CD4-positive, alpha-beta T cell treated with Interleukin-4 for 4 hours (primary cell): ENCODE measurements around the gene CDYL2.
A peak's percentile ranks its signal among the peaks of the same experiment; 100 is the strongest.
"Not testable (repeated sequence)": the region's sequence is repeated elsewhere in the genome, so short reads cannot be mapped to it uniquely, and the experiment has no call there.

Experiments used
- DNase-seq: peaks from one replicate; pipeline ENCODE4 v3.0.0-alpha.2; 2020

The CDYL2 gene

GRCh38 chr16:80806927-80807340 lies 2.5 kb upstream of the CDYL2 start:
- peak; percentile 75 for DNase-seq

- DNase-seq, result no peak
Measured at GRCh38 chr16:80806289-80806688, 1.9 kb upstream of the CDYL2 start.

- DNase-seq, result peak; percentile 80
Measured at GRCh38 chr16:80804056-80804525, 307 bp downstream of the CDYL2 start.

- peak; percentile 42 for DNase-seq
Measured at GRCh38 chr16:80803339-80804055, 901 bp downstream of the CDYL2 start.

GRCh38 chr16:80802902-80803301 lies 1.5 kb downstream of the CDYL2 start:
- DNase-seq, result no peak

- no peak for DNase-seq
Measured at GRCh38 chr16:80802138-80802537, 2.3 kb downstream of the CDYL2 start.

GRCh38 chr16:80794071-80794470 lies 10.3 kb downstream of the CDYL2 start:
- DNase-seq, result no peak

GRCh38 chr16:80792031-80792430 lies 12.4 kb downstream of the CDYL2 start:
- no peak for DNase-seq

GRCh38 chr16:80791411-80791810 lies 13.0 kb downstream of the CDYL2 start:
- DNase-seq, result no peak

GRCh38 chr16:80790751-80791150 lies 13.6 kb downstream of the CDYL2 start:
- DNase-seq, result no peak

- no peak for DNase-seq
Measured at GRCh38 chr16:80788027-80788426, 16.4 kb downstream of the CDYL2 start.

- not testable (repeated sequence) for DNase-seq
Measured at GRCh38 chr16:80786561-80786960, 17.8 kb downstream of the CDYL2 start.

- DNase-seq, result no peak
Measured at GRCh38 chr16:80784951-80785350, 19.4 kb downstream of the CDYL2 start.

GRCh38 chr16:80778703-80779102 lies 25.7 kb downstream of the CDYL2 start:
- DNase-seq, result no peak

- DNase-seq, result no peak
Measured at GRCh38 chr16:80776856-80777255, 27.5 kb downstream of the CDYL2 start.

- DNase-seq, result no peak
Measured at GRCh38 chr16:80775450-80775849, 28.9 kb downstream of the CDYL2 start.

- DNase-seq, result no peak
Measured at GRCh38 chr16:80766798-80767197, 37.6 kb downstream of the CDYL2 start.

GRCh38 chr16:80759419-80760162 lies 44.8 kb downstream of the CDYL2 start:
- no peak for DNase-seq

- DNase-seq, result no peak
Measured at GRCh38 chr16:80754476-80754875, 49.9 kb downstream of the CDYL2 start.

- DNase-seq, result no peak
Measured at GRCh38 chr16:80752541-80752940, 51.9 kb downstream of the CDYL2 start.

GRCh38 chr16:80751167-80751566 lies 53.2 kb downstream of the CDYL2 start:
- no peak for DNase-seq

GRCh38 chr16:80746231-80746630 lies 58.2 kb downstream of the CDYL2 start:
- no peak for DNase-seq

GRCh38 chr16:80744856-80745255 lies 59.5 kb downstream of the CDYL2 start:
- no peak for DNase-seq

- no peak for DNase-seq
Measured at GRCh38 chr16:80743772-80744171, 60.6 kb downstream of the CDYL2 start.
